Stimulated activated CD4-positive, alpha-beta T cell treated with anti-CD3 and anti-CD28 coated beads, Interleukin-15, amount 100 ng/mL, for 24 hours (primary cell): ENCODE data around the gene MAML1.
"Not testable (repeated sequence)": the region's sequence is repeated elsewhere in the genome, so short reads cannot be mapped to it uniquely, and the experiment has no call there.

ENCODE experiments used
- DNase-seq: peaks from one replicate; pipeline ENCODE4 v3.0.0-alpha.2; 2020

Gene MAML1

DNA sequence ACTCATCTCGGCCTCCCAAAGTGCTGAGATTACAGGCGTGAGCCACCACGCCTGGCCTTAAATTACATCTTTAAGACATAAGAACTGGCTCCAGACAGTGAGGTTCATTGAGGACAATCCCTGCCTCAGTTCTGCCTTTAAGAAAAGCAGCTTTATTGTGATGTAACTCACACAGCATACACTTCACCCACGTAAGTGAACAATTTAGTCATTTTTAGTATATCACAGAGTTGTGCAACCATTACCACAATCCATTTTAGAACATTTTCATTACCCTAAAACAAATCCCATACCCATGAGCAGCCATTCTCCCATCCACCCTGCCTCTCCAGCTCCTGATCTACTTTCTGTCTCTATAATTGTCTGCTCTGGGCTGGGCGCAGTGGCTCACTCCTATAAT is 37.2 kb downstream of the MAML1 start:
- no peak for DNase-seq

DNA sequence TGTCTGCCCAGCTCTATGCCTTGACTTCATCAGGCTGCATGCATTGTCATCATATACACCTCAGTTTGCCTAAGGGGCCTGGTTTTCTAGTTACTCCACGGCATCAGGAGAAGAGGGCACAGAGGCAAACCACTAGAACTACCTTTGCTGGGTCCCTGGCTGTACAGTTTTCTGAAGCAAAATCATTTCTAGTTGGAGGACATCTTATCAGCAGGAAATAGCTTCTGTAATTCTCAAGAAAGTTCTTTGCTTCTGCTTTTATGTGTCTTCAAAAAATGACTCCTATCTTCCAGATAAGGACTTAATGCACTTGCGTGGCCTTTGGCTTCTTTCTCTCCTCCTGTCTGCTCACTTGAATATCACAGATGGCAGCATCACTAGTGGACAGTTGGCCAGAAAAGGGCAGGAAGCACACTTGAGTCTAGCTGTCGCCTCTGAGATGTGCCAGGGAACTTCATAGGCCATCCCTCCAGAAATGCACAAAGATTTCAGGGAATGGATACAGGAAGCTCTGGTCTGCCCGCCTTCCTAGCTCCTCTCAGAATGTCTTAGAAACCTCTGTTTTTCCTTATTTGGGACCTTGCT is 38.8 kb downstream of the MAML1 start:
- no peak for DNase-seq

DNA sequence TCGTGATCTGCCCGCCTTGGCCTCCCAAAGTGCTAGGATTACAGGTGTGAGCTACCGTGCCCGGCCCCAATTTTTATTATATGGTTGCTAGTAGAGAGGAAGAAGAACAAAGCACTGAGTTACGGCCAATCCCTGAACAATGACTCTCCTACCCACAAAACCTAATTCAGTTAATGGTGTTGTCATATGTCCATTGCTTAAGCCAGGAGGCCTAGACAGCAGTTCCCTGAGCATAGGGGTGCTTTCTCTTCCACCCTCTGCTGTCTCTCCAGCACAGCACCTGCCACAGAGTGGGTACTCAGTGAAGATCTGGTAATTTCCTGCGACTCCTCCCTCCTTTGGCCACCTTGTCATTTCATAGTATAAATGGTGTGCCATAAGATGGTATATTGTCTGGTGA is 39.7 kb downstream of the MAML1 start:
- no peak for DNase-seq

DNA sequence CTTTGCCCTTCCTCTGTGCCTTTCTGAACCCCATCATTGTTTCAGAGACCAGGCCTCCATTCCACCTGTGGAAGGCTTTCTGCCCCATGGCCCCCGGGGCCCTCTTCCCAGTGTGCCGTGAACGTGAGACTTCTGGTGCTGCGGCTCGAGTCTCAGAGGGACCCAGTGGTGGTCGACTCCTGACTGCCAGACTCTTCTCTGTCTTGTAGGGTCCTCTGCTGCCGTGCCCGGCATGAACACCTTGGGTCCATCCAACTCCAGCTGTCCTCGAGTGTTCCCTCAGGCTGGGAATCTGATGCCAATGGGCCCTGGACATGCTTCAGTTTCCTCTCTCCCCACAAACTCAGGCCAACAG is 41.0 kb downstream of the MAML1 start:
- no peak for DNase-seq

- no peak for DNase-seq
Measured at GRCh38 chr5:179774442-179774841, 41.8 kb downstream of the MAML1 start.

- no peak for DNase-seq
Measured at GRCh38 chr5:179776411-179776938, 43.9 kb downstream of the MAML1 start.

- no peak for DNase-seq
Measured at GRCh38 chr5:179777456-179777855, 44.8 kb downstream of the MAML1 start.

DNA sequence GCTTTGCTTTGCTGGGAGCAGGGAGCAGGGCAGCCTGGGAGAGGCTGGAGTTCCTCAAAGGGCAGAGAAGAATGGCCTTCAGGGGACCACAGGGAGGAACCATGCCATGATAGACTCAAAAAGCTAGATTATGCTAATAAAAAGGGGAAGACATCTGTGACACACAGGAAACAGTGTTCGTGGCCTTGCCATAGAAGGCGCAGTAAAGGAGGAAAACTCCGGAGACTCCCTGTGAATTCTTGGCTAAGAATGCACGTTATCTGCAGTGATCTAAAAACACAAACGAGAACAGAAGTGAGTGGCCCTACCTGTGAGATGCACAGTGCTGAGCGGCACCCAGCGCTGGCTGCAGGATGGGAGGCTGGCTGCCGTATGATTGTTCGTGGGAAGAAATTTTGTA is 45.3 kb downstream of the MAML1 start:
- no peak for DNase-seq

- no peak for DNase-seq
Measured at GRCh38 chr5:179778591-179778990, 46.0 kb downstream of the MAML1 start.

DNA sequence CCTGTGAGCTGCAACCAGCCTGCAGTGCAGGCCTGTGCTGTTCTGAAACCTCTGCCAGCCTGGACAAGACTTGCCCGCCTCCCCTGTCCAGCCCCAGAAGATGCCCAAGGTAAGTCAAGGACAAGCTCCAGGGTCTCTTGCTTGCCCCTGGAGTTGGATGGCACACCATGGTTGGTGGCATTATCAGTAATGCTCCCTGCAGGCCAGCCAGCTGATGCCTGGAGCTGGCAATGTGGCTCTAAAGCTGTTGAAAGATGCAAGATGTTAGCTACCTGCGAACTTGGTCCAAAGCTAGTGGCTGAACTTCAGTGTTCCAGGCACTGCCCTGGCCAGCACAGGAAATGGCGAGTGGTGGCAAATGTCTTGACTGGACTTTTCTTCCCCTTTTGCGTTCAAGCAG is 47.2 kb downstream of the MAML1 start:
- no peak for DNase-seq

DNA sequence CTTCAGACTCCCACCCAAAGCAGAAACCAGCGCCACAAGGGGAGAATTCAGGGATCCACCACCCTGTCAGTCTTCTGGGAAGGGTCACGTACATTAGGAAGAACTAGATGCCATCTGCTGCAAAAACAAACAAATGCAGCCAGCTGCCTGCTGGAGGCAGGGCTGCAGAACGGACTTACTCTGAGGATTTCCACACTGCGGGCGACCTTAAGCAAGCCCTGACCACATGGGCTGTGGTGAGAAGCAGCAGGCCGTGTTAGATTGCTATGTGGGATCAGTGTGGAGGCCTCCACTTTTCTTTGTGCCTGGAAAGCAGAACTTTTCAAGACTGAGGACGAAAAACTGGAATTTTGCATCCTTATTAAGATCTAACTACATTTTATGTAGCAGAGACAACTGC is 47.7 kb downstream of the MAML1 start:
- DNase-seq = no peak

- DNase-seq = no peak
Measured at GRCh38 chr5:179781846-179782245, 49.2 kb downstream of the MAML1 start.

GRCh38 chr5:179783128-179783527 is 50.5 kb downstream of the MAML1 start:
- DNase-seq = no peak

GRCh38 chr5:179786861-179787260 is 54.2 kb downstream of the MAML1 start:
- no peak for DNase-seq

GRCh38 chr5:179788193-179788854 is 55.7 kb downstream of the MAML1 start:
- no peak for DNase-seq

DNA sequence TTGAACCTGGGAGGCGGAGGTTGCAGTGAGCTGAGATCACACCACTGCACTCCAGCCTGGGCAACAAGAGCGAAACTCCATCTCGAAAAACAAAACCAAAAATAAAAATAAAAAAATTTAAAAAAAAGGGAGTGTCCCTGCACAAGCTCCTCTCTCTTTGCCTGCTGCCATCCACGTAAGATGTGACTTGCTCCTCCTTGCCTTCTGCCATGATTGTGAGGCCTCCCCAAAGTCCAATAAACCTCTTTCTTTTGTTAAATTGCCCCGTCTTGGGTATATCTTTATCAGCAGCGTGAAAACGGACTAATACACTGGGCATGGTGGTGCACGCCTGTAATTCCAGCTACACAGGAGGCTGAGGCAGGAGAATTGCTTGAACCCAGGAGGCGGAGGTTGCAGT is 56.7 kb downstream of the MAML1 start:
- DNase-seq = not testable (repeated sequence)

GRCh38 chr5:179791881-179792611 is 59.4 kb downstream of the MAML1 start:
- DNase-seq = no peak

DNA sequence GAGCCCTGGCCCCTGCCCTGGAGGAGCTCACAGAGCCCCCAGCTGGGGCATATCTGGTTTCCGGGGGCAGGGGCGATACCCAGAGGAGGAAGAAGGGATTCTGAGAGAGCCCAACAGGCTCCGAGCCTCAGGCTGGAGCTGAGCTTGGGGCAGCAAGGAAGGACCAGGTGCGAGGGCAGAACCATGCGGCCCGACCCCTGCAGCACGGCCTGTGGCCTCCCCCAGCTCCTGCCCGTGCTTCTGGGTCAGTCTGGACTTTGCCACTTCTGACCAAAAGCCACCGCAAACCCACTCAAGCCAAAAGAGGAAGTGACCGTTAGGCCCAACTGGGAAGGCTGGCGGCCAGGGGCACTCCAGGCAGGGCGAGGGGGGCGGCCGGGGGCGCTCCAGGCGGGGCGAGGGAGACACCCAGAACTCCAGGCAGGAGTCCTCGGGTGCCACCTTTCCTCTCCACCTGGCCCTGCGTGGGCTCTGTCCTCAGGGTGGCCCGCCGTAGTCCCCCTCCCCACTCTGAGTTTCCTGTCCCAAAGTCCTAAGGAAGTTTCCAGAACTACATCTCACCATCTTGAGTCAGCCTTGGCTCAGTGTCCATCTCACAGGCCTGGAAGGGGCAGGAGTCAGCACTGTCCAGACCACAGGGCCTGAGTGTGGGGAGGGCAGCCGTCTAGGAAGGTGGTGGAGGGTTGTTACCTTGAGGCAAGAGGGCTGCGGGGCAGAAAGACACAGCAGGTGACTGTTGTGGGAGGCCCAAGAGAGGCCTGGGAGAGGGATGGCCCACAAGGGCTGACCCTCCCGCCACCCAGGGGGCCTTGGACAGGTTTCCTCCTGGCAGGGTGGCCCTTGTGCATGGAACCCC is 60.2 kb downstream of the MAML1 start:
- no peak for DNase-seq

GRCh38 chr5:179793468-179794139 is 61.0 kb downstream of the MAML1 start, which contains the start of gene LTC4S:
LTC4S (plus strand) TSS chr5:179793986; CDS start chr5:179794081, 95 bp downstream.
- DNase-seq = peak; percentile 42

DNA sequence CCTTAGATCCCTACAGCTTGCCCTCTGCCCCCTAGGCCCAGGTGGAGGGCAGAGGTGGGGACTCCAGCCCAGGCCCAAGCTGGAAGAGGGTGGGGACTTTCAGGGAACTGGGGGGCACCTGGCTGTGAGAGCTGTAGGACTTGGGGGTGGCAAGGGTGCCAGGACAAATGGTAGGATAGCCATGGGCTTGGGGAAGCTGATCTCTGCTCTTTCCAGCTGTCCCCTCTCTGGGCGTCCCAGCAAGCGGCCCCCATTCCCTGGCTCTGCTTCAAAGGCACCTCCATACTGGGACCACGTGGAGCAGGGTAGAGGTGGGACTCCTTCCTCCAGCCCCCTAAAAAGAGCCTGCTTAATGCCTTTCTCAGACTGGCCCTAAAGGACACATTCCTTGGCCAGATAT is 61.5 kb downstream of the MAML1 start:
- DNase-seq = no peak

- no peak for DNase-seq
Measured at GRCh38 chr5:179794575-179794974, 62.0 kb downstream of the MAML1 start.

GRCh38 chr5:179795049-179795862 is 62.6 kb downstream of the MAML1 start:
- DNase-seq = no peak
